Fibroblast of pulmonary artery (primary cell): ENCODE measurements around the gene REN.

Source experiments
- DNase-seq: peaks from one replicate; pipeline ENCODE4 v3.0.0-alpha.2; 2010; ENCODE audit warnings: low read depth
- H3K4me3 ChIP-seq: replicated peaks from 2 replicates; pipeline ENCODE4 v1.5.1; 2011; ENCODE audit warnings: low read depth, mild to moderate bottlenecking, control low read depth, low read length, moderate library complexity
- CTCF ChIP-seq: IDR thresholded peaks from 2 replicates; pipeline ENCODE4 v1.5.1; 2011; ENCODE audit warnings: mild to moderate bottlenecking, control low read depth, low read length, inconsistent platforms; ENCODE audit errors: missing control alignments

Gene REN

GRCh38 chr1:204124639-204125038, 41.5 kb downstream of the REN start:
- no peak for TF ChIP-seq CTCF
- DNase-seq, result no peak
- H3K4me3 ChIP-seq, result no peak overlapping the region

- H3K4me3 ChIP-seq, result no peak overlapping the region
- peak; percentile 44 for TF ChIP-seq CTCF
- DNase-seq, result no peak
These were observed 42.8 kb downstream of the REN start for GRCh38 chr1:204123376-204123775.

GRCh38 chr1:204121840-204122555, 44.1 kb downstream of the REN start:
- no peak for TF ChIP-seq CTCF
- DNase-seq, result no peak
- no peak overlapping the region for H3K4me3 ChIP-seq

- no peak for TF ChIP-seq CTCF
- no peak for DNase-seq
- no peak overlapping the region for H3K4me3 ChIP-seq
These were observed 49.6 kb downstream of the REN start for GRCh38 chr1:204116539-204116938.

GRCh38 chr1:204115116-204115515, 51.0 kb downstream of the REN start:
- H3K4me3 ChIP-seq, result no peak overlapping the region
- DNase-seq, result no peak
- no peak for TF ChIP-seq CTCF

- no peak for TF ChIP-seq CTCF
- DNase-seq, result no peak
- H3K4me3 ChIP-seq, result no peak overlapping the region
These were observed 51.5 kb downstream of the REN start for GRCh38 chr1:204114606-204115005.

GRCh38 chr1:204113896-204114295, 52.2 kb downstream of the REN start:
- no peak overlapping the region for H3K4me3 ChIP-seq
- DNase-seq, result peak; percentile 47
- TF ChIP-seq CTCF, result no peak
